SHP77 (cell line): ENCODE results near the gene STARD5.

ENCODE experiments used
- DNase-seq, 2 experiments: peaks; one replicate each; lab custom pipeline; 2025; lab: John Stamatoyannopoulos, UW

The STARD5 gene

DNA sequence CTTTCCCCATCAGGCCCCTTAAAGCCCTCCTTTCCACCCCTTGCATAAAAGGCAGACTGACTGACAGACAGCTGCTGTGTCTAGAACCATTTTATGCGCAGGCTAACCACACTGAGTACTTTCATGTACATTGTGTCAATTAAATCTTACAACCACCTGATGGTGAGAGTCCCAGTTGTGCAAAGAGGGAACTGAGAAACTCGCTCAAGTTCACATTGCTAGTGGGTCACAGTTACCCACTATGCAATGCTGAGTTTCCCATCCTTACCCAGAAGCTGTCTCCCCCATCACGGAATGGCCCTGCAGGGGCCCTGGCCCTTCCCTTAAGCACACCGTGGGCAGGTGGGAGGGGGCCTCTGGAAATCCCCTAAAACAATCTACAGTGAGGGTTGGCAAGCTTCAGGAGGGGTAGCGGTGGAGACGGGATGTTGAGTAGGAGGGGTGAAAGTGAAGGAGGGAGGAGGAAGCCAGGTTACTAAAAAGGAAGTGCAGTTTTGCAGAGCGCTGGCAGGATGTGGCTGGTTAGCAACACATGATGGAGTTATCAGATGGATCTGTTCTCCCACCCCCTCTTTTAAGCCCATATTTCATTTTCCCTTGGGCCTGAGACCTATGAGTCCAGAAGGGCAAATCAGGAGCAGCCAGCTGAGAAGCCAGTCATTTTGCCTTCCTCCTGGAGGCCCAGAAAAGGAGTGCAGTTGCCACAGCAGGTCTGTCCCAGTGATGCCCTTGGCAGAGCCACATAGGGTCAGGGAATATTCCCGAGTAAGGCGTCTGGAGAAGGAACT lies 30.0 kb downstream of the STARD5 start:
- no peak for DNase-seq

DNA sequence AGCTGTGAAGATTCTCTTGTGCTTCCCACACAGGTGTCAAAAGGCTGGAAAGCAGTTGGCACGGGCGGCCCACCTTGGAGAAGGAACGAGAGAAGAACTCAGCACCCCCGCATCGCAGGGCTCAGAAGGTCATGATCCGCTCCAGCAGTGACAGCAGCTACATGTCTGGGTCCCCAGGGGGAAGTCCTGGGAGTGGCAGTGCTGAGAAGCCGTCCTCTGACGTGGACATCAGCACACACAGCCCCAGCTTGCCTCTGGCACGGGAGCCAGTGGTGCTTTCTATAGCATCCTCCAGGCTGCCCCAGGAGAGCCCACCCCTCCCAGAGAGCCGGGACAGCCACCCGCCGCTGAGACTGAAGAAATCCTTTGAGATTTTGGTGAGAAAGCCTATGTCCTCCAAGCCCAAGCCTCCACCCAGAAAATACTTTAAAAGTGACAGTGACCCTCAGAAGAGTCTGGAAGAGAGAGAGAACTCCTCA lies 31.4 kb downstream of the STARD5 start:
- no peak for DNase-seq

DNA sequence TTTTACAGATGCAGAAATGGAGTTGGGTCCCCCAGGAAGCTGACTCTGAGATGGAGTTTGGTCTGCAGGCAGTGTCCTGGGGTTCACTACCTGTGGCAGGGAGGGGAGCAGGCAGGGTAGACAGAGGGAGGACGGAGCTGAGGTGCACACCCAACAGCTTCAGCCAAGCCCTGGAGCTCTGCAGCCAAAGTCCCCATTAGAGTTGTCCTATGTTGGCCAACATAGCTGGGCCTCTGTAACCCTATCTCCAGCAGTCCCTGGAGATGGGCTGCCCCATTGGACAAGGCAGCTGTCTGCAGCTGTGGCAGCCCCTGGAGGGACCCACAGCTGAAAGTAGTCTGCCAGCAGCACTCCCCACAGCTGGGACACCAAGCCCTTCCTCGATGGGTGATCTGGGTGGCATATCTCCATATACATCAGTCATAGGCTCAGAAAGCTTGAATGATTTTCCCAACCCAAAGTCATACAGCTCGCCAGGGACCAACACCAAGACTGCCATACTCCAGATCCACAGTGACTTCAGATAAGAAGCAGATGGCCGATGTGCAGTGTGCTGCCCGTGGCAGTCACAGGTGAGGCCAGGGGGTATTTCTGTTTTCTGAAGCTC lies 31.9 kb downstream of the STARD5 start:
- no peak for DNase-seq

DNA sequence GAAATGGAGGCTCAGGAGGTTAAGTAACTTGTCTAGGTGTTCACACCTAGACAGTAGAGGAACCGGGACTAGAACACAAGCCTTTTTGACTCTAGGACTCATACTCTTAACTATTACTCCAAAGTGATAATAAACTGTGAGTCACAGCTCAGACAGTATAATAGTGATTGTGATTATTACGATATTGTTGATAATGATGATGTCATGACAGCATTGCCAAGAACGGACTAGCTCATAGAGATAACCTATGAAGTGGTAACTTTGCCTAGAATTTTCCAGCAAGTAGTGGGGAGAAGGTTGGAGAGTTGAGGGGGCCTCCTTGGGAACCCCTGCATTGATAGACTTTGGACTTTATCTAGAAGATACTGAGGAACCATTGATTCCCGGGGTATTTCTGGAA lies 34.0 kb downstream of the STARD5 start:
- no peak for DNase-seq

DNA sequence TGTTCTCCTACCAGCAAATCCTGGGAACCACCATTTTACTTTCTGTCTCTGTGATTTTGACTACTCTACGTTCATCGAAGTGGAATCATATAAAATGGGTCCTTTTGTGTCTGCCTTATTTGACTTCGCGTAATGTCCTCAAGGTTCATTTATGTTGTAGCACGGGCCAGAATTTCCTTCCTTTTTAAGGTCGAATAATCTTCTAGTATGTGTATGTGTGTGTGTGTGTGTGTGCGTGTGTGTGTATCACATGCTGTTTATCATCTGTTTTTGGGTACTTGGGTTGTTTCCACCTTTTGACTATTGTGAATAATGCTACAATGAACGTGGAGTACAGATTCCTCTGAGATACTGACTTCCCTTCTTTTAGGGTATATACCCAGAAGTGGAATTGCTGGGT lies 35.3 kb downstream of the STARD5 start:
- DNase-seq, result no peak

DNA sequence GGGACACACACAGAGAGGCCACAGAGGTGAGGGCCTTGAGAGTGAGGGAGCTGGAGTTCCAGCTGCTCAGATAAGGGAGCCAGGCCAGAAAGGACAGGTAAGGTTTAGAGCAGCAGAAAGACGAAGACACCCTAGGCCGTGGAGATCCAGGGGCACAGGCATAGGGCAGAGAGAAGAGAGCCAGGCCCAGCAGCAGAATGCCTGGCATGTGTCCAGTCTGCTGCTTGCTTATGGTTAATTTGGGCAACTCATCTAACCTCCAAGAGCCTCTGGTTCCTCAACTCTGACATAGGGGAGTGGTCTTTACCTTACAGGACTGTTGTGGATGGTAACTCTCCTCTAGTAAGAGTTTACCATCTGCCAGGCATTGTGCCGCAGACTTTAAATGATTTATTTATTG lies 35.9 kb downstream of the STARD5 start:
- no peak for DNase-seq

DNA sequence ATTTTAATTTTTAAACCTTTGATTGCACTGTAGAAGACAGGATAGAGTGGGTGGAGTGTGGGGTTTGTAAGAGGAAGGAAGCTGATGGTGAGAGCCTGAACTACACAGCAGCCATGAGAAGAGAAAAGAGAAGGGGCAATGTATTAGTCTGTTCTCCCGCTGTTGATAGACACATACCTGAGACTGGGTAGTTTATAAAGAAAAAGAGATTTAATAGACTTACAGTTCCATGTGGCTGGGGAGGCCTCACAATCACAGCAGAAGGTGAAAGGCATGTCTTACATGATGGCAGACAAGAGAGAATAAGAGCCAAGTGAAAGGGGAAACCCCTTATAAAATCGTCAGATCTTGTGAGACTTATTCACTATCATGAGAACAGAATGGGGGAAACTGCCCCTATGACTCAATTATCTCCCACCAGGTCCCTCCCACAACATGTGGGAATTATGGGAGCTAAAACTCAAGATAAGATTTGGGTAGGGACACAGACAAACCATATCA lies 37.3 kb downstream of the STARD5 start:
- DNase-seq, result no peak

DNA sequence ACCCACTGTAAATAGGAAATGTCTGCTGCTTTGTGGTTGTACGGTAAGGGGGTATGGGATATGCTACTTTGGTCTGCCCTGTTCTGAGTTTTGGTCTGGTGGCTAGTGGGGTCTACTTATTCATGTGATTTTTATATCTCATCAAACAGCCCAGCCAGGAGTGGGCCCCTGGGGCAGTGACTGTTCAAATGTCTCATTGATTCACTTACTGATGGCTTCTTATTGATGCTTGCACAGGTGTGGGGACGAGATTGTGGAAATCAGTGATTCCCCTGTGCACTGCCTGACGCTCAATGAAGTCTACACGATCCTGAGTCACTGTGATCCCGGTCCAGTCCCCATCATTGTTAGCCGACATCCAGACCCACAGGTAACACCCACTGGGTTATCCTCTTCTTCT lies 38.5 kb downstream of the STARD5 start:
- DNase-seq, result no peak

DNA sequence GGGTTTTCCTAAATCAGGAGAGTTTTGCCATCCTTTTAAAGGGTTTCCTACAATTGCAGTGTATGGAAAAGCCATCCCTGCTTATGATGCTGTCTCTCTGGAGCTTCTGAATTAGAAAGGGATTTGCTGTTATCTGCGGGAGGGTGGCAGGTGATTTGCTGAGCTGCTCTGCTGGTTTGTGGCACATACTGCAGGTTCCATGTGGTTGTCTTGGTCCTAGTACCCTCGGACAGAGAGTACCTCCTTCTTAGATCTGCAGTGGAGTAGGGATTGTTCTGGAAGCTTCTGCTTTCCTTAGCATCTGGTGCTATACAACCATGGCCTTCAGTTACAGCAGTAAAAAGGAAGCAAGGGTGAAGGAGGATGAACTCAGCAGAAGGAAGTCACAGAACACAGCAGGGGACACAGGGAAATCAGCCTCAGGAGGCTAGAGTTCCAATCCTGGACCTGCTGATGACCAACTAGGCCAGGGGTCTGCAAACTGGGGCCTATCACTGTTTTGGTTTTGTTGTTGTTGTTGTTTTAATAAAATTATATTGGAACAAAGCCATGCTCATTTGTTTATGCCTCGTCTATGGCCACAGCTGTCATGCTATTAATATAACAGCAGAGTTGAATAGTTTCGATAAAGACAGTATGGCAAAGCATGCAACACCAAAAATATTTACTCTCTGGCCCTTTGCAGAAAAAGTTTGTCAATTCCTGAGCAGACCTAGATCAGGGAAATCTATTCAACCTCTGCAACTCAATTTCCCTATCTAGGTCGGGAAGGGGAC lies 39.5 kb downstream of the STARD5 start:
- DNase-seq, result no peak

DNA sequence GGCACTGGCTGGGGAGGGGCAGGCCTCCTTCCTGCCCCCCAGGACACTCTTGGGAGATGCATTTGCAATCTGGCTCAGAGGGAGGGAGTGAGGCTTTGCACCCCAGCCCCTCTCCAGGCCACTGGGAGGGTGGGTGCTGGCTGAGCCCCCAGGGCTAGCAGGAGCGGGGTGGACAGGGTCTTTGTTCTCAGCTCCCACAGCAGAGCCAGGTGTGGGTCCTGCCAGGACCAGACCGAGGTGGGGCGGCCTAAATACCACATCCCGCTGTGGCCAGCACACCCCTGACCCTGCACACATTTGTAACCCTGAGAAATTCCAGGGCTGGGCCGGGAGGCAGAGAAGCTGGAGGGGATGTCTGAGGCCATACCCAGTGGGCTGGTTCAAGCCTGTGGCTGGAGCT lies 41.0 kb downstream of the STARD5 start:
- DNase-seq, result no peak

DNA sequence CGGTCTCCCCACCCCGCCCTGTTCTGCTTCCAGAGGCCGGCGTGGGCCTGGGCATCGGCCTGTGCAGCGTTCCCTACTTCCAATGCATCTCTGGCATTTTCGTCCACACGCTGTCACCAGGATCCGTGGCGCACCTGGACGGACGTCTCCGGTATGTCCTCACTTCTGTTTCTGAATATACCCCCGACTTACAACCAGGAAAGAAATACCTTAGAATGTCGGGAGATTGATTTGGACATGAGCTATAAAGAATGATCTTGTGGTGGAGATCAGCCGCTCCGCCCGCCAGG lies 41.4 kb downstream of the STARD5 start:
- no peak for DNase-seq

DNA sequence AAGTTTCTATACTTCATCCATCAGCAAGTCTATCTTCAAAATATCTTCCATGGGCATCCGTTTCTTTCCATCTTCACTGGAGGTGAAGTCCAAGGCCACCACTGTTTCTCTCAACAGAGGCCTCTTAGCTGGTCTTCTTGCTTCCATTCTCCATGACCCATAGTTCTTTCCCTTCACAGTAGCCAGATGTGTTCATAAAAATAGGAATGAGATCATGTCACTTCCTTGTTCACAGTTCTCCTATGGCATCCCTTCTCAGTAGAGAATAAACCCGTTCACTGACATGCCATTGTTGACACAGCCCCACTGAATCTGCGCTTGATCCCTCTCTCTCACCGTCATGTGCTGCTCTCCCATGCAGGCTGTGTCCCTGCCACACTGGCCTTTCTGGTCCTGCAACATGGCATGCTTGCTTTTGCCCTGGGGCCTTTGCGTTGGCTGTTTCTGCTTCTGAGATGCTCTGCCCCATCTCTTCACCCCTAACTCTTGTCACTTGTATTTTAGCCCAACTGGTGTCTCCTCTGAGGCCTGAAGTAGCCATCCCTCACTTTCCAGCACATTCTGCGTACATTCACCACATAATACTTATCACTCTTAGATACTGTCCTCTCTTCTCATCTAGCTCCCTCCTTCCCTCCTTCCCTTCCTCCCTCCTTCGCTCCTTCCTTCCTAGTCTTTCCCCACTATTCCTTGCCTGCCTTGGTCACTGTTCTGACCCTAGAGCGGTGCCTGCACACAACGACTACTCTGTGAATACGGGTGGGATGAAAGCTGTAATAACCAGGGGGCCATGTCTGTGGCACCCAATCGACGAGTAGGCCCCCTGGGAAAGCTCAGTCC lies 42.0 kb downstream of the STARD5 start:
- DNase-seq, result no peak

DNA sequence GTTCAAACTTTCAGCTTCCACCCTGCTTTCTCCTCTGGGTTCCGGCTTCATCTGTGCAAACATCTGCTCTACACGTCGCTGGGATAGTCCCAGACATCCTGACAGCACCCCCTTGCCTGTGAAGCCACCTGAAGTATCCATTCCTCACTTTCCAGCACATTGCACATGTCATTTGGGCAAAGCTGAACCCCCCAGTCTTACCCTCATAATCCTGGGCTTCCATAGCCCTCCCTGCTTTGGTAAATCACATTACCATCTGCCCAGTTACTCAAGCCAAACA lies 42.5 kb downstream of the STARD5 start:
- DNase-seq, result no peak

DNA sequence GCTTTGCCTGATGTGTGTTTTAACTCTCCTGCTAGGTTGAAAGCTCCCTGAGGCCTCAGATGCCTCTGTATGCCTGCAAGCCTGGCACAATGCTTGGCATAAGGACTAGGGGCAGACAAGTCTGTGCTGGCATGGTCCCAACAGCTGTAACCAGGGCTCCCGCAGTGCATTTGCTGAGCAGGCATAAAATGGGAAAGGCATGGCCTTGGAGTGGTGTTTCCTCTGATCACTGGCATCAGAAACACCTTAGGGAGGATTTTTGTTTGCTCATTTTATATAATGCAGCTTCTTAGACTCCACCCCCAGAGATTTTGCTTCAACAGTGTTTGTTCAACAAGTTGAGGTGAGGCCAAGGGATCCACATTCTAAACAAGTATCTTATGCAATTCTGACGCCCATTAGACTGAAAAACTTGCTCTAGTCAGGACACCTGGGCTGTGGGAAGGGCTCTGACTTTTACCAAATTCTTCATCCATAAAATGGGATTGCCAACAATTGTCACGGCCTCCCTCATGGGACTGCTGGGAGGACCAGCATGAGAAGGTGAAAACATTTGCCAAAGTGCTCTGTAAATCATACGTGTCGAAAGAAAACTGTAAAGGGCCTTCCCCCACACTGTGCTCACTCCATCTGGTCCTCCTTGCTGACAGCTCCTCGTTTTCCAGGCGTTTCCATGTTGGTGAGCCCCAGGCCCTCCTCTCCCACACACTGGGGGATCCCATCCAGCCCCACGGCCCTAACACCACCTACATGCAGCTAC lies 43.1 kb downstream of the STARD5 start:
- DNase-seq, result no peak

DNA sequence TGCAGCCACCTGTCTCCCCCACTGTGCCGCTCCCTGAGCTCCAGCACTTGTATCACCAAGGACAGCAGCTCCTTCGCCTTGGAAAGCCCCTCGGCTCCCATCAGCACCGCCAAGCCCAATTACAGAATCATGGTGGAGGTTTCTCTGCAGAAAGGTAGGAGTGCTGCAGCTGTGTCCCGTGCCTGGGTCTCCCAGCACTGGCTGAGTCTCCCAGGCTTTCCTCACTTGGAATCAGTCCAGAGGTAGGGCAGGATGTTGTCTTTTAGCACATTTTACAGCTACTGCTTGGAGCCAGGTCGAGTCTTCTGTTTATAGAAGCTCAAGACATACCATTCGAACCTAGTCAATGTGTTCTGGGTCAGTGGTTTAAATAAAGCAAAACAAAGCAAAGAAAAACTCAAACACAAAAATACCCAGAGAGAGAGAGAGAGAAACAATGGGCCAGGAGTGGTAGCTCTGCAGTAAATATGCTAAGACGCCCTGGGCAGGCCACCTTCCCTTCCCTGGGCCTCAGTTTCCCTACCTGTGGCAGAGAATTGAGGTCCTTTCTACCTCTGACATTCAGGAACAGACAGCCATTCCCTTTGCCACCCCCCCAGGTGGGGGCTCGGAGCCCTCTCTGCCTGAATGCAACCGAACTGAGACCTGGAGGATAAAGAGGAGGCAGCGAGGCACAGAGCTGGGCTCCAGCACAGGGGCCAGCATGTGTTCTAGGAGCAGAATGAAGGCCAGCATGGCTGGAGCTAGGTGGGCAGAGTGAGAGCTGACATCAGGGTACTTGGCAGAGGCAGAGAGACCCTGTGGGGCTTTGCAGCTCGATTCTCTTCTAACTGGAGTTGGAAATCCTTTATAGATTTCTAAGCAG lies 44.1 kb downstream of the STARD5 start:
- DNase-seq, result no peak

DNA sequence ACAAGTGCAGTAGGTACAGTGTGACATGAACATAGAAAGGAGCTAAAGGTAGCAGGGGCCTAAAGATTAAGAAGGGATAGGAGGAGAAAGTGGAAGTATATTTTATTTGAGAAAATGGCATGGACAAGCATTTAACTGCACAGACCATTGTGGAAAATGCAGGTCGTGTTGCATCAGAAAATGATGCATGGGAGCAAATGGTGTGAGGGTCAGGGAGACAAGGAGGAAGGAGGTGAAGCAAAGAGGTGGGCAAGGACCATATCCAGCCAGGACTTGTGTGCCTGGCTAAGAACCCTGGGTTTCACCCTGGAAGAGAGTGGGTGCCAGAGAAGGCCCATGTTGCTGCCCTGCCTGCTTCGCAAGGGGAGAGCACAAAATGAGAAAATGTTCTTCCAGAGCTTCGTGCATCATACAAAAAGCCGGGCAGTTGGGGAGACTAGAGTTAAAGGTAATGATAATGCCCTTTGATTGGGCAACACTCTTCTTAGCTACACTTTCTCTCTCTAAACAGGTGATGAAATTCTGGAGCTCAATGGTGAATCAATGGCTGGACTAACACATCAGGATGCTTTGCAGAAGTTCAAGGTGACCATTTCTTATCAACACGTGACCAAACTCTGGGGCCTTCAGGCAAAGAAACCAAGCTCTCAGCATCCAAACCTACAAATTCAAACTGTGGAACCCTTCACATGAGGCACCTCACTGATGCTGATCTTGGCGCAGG lies 45.5 kb downstream of the STARD5 start:
- DNase-seq, result no peak

DNA sequence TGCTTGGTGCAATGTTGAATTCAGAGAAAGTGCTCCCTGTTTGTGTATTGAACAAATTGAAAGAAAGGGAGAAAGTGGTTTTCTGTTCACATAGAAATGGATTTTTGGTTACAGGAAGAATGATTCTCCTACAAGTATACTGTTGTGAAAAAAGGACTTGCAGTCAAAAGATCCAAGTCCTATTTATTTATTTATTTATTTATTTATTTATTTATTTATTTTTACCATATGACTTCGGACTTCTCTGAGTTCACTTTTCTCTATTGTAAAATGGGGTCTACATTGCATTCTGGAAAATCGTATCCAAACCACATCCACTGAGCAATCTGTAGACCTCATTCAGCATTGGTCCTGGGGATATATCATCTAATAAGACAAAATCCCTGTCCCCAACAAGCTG lies 46.1 kb downstream of the STARD5 start:
- no peak for DNase-seq

DNA sequence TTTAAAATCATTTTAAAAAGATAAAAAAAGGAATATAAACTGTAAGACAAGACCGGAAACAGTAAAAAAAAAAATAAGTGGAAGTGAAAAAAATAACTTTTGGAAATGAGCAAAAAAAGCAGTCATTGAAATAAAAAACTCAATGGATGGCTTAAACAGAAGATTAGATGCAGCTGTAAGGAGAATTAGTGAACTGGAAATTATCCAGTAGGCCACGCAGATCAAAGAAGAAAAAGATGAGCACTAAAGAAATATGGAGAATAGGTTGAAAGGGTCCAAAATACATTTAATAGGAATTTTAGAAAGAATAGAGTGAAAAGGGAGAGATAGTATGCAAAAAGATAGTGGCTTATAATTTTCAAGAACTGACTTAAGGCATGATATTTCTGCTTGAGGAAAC lies 47.0 kb downstream of the STARD5 start:
- no peak for DNase-seq

DNA sequence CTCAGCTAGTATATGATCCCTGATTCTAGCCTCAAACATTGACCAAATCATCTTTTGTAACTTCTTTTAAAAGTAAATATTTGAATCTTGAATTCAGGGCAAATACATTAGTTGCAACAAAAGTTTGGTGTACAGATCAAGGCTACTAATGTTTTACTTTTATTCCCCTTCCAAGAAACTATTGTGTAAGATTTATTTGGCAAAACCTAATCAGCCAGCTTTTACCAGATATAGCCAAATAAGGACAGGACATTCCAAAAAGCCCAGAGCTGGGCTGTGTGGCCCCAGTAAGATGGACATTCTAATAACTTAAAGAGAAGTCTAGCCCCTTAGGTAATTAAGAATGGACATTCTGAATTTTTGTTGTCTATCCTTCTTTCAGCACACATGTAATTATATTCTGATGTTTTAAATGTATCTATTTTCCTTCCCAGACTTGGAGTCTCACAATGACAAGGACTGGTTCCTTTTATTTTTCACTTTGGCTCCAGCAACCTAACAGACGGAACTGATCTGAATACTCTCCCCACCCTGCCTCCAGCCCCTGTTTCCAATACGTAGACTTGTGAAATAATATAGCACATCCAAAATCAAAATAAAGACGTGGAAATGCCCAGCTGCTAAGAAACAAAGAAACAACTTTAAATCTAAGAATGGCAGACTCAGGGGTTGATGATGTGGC lies 48.1 kb downstream of the STARD5 start:
- DNase-seq, result no peak
